Fibroblast of skin of abdomen (primary cell): ENCODE data around the gene RAD51B.
"Not testable (repeated sequence)": the region's sequence is repeated elsewhere in the genome, so short reads cannot be mapped to it uniquely, and the experiment has no call there.

Source experiments
- DNase-seq: peaks from one replicate; pipeline ENCODE4 v3.0.0-alpha.2; 2013

Gene RAD51B

GRCh38 chr14:68031011-68031410, 211.4 kb downstream of the RAD51B start:
- DNase-seq, result not testable (repeated sequence)

GRCh38 chr14:68032154-68032553, 212.6 kb downstream of the RAD51B start:
- DNase-seq, result no peak

DNA sequence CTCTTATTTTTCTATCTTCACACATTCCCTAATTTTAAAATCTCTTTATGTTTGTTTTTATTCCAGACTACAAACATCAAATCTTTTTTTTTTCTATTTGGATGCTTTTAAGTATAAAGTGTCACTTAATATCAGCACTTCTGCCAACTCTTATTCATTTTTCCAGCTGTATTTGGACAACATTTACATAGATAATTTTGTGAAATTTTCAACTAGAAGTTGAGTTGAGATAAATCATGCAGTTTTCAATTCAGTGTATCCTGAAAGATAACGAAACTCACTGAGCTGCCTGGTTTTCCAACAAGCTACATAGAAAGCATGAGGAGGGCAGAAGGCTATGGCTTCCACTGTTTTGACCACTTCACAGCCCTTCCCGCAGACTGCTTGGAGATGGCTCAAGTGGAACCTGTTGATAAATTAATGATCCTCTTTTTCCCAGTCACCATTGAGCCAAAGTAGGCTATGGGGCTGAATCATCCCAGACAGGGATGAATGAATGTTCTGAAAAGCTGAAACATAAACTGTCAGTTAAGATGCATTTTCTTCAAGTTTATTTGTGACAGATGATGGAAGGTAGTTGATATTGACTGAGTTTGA, 213.9 kb downstream of the RAD51B start:
- no peak for DNase-seq

DNA sequence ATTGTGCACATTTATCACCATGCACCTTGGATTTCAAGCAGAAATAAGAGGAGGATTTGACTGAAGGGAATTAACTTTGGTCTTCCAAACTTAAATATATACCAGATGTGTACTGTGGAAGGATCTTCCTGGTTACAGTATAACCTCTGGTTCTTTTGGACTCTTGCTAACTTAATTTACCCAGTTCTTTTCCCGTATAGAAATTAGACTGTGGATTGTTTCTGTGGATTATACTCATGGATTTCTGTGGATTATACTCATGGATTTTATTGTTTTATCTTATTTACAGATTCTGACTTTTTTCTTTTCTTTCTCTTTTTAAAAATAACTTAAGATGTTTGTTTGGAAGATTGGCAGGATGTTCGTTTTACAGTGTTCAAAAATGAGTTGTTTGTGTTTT, 215.3 kb downstream of the RAD51B start:
- no peak for DNase-seq

GRCh38 chr14:68036202-68036601, 216.6 kb downstream of the RAD51B start:
- no peak for DNase-seq

DNA sequence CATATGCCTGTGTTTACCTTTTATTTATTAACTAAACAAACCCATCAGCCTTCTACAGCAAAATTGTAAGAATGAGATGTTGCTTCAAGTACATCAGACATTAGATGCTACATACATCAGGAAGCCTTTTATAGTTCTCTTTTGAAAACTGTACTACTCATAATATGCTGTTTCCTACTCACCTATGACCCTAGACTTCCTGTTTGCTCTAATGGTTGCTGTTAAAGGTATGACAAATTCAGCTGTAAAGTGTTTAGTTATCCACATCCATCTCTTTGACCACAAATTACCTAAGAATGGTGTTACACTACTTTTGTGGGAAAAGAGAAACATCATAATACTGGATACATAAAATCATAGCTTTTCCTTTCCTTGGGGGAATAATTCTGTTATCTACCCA, 220.0 kb downstream of the RAD51B start:
- DNase-seq, result no peak

DNA sequence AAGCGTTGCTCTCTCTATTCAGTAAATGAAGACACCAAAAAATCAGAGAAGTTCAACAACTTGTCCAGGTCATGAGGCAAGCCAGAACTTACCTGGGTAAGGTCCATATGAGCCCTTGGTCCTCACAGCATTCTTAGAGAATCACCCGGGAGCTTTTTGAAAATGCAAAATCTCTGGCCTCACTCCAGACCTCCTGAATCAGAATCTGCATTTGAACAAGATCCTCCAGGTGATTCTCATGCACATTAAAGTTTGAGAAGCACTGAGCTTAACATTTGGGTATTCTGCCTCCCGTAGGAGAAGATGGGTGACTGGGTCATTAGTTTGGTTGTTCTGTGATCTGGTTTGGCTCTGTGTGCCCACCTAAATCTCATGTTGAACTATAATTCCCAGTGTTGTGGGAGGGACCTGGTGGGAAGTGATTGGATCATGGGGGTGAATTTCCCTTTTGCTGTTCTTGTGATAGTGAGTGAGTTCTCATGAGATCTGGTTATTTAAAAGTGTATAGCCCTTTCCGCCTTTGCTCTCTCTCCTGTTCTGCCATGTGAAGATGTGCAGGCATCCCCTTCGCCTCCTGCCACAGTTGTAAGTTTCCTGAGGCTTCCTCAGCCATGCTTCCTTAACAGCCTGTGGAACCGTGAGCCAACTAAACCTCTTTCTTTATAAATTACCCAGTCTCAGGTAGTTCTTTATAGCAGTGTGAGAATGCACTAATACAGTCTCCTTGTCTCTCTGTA, 221.2 kb downstream of the RAD51B start:
- DNase-seq, result no peak

DNA sequence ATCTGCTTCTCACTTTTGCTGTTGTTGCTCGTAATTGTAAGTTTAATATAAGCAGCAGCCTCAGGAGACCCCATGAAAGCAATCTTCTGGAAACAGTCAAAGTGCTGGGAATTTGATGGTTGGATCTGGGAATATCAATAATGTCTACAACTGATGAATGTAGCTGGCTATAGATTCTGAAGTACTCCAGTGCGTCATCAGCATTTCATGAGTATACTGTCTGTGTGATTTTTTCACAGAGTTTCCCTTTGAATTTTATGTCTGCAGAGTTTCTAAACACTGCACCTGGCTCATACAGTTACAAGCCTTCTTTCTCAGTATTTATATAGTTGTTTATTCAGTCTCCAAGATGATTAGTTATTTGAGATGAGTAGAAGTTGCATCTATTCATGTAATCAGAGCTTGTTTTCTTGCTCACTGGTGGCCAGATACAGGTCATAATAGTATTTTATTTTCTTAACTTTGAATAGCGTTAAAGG, 222.3 kb downstream of the RAD51B start:
- DNase-seq, result no peak

DNA sequence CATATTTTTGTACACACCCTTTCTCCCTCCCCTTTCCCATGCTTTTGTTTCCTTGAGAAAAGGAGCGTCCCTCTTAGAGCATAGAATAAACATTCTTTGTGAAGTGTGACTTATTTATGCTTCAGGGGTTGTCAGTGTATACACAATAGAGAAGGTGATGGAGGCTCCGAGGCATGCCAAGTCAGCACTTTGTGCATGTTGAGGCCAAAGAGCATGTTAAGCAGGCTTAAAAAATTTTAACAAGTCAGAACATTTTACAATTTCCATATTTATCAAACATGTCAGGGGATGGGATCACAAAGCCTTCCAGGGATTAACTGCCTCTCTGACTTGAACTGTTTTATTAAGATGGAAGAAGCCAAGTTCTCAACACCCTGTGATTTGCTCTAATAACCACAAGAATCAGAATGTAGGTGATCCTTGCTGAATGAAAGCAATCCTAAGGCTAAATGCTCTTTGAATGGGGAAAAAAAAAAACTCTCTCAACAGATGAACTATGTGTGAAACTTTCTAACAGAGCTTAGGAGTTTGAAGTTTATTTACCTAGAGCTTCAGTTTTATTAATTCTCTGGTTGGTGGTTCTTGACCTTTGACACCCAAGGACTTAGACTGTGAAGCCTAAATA, 223.1 kb downstream of the RAD51B start:
- no peak for DNase-seq

DNA sequence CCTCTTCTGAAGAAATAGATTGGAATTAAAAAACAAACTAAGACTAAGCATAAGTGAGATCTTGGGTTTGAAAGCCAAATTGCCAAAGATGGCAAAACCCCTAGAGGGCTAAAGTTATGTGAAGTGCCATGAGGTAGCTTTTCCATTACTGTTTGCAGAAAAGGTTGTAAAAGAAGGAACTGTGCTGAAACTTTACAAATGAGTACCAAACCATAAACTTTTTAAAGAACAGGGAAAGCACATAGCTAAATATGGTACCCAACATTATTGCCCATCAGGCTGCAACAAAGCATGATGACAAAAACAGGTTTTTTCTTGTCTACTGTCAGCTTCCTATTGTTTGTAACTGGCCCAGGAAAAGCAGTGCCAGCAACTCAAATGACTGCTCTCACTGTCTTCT, 224.2 kb downstream of the RAD51B start:
- DNase-seq, result no peak

DNA sequence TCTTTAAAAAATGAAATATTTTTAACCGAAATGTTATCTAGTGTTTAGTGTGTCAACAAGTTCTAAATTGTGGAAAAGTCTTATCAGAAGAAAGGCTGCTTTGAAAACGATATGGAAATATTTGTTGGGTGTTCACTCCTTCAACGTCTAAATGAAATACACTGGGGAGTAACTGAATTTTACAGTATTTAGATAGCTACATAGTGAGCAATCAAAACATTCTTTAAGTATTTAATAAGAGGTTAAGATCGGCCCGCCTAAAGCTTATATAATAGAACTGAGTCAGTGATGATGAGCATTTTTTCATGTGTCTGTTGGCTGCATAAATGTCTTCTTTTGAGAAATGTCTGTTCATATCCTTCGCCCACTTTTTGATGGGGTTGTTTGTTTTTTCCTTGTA, 228.3 kb downstream of the RAD51B start:
- peak; percentile 64 for DNase-seq

- DNase-seq, result not testable (repeated sequence)
Measured at GRCh38 chr14:68048815-68049214, 229.2 kb downstream of the RAD51B start.

GRCh38 chr14:68050177-68050576, 230.6 kb downstream of the RAD51B start:
- DNase-seq, result no peak

DNA sequence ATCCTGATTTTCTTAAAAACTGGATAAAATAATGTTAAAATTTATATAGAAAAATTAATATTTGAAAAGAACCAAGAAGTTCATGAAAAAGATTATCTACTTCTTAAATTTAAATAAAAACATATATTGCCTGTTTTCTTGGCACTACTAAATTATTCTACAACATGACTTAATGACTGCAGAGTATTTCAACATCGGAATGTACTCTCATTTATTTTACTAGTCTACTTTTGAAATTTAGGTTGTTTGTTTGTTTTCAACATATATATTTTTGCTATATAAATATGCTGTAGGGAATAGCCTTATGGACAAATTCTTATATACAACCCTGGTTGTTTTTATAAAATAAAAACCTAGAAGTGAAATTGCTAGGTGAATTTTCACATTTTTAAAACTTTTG, 231.6 kb downstream of the RAD51B start:
- no peak for DNase-seq

DNA sequence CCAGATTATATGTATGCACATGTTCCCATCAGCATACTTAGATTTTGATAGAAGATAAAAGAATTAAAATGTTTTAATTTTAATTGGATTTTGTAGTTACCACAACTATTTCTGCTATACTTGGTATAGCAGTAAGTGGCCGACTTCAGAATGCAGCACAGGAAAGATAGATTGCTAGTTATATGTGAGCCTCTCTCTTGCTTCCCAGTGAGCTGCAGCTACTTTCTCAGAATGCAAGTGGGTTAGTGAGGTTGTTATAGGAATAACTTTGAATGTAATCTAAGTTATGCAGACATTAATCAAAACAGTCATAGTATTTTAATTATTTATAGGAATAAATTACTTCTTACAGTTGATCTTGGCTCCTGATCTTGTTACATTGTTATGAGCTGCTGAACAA, 240.6 kb downstream of the RAD51B start:
- DNase-seq, result no peak

- DNase-seq, result no peak
Measured at GRCh38 chr14:68062651-68063050, 243.1 kb downstream of the RAD51B start.

- DNase-seq, result no peak
Measured at GRCh38 chr14:68065322-68065721, 245.7 kb downstream of the RAD51B start.

DNA sequence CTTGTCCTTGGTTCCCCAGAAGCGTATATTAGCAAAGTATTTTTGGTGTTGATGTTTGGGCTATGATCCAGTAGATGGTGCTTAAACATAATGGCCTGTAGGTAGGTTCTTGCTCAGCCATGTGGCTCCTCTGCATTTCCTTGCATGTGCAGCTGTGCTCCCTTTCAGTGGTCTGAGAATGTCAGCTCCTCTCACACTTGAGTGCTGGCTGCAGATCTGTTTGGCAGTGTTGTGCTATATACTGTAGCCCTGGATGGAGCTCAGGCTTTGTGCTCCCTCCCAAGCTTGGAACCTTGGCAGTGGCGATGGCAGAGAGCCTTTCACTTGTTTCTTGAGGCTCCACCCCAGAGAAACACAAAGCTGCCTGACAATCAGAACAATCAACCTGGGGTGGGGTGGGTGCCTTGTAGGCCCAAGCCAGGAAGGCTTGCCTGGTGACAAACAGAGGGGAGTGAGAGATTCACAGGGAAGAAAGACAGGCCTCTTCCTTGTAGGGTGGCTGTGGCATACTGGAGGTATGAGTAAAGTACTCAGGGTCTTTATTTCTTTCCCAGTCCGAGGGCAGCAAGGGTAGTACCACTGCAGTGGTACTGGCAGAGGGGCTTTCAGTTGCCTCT, 255.3 kb downstream of the RAD51B start:
- DNase-seq, result no peak

DNA sequence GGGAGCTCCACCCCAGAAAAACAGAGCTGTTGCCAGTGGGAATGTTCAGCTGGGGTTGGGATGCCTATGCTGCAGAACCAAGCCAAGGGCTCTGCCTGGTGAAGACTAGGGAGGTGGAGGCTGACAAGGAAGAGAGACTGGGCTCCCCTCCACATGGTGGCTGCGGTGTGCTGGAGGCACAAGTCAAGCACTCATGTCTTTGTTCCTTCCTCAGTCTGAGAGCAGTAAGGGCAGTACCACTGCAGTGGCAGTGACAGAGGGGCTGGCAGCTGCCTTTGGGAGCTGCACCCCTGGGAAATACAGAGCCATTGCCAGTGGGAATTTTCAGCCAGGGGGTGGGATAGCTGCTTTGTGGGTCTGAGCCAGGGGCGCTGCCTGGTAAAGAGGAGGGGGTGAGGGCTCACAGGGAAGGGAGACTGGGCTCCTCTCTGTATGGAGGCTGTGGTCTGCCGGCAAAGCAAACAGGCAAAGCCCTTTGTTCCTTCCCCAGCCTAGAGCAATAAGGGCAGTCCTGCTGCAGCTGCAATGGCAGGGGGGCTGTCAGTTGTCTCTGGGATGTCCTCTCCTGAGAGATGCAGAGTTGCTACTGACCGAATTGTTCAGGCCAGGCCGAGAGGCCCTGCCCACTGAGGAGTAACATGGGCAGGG, 255.9 kb downstream of the RAD51B start:
- no peak for DNase-seq

- DNase-seq, result peak; percentile 50
Measured at GRCh38 chr14:68076451-68076850, 256.9 kb downstream of the RAD51B start.

GRCh38 chr14:68079941-68080697, 260.5 kb downstream of the RAD51B start:
- no peak for DNase-seq

- DNase-seq, result no peak
Measured at GRCh38 chr14:68081489-68081888, 261.9 kb downstream of the RAD51B start.
